B cell (primary cell): ENCODE results near the gene EFCC1.

Experiments used
- CTCF ChIP-seq: fragments of 200-600 bp; IDR thresholded peaks from one replicate; pipeline ENCODE4 v1.8.0; 2022; ENCODE audit warnings: antibody characterized with exemption, mild to moderate bottlenecking
- EZH2 ChIP-seq: IDR thresholded peaks from 2 replicates; pipeline ENCODE4 v1.6.1; 2012; ENCODE audit warnings: borderline replicate concordance, low read depth, mild to moderate bottlenecking, moderate library complexity, low read length; ENCODE audit not compliant: insufficient read depth, poor library complexity, severe bottlenecking

- TF ChIP-seq CTCF (no peak), EZH2 (no peak)
Measured at GRCh38 chr3:129040039-129040336, 38.9 kb downstream of the EFCC1 start.
